HG02852 (cell line): ENCODE results near the gene PAOX.
A peak's percentile ranks its signal among the peaks of the same experiment; 100 is the strongest.
"Not testable (repeated sequence)": the region's sequence is repeated elsewhere in the genome, so short reads cannot be mapped to it uniquely, and the experiment has no call there.

ENCODE experiments used
- ATAC-seq: cut with Tn5 transposase; IDR thresholded peaks from one replicate; pipeline ENCODE4 v1.9.1; 2021; ENCODE audit warnings: mild to moderate bottlenecking, moderate library complexity; ENCODE audit not compliant: unreplicated experiment

Gene PAOX

DNA sequence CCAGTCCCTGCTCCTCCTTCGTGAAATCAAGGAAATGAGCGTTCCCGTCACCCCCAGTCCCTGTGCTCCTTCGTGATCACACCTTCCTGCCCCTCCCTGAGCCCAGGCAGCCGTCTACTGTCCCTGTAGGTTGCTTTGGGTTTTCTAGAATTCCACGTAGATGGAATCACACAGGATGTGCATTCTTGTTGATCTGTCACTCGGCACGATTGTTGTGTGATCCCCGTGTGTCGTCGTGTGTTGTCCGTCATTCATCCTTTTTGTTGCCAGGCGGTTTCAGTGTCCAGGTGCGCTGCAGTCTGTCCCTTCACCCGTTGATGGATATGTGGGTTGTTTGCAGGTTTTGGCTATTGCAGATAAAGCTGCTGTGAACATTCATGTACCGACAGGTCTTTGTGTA lies 24.3 kb downstream of the PAOX start:
- ATAC-seq = no peak

DNA sequence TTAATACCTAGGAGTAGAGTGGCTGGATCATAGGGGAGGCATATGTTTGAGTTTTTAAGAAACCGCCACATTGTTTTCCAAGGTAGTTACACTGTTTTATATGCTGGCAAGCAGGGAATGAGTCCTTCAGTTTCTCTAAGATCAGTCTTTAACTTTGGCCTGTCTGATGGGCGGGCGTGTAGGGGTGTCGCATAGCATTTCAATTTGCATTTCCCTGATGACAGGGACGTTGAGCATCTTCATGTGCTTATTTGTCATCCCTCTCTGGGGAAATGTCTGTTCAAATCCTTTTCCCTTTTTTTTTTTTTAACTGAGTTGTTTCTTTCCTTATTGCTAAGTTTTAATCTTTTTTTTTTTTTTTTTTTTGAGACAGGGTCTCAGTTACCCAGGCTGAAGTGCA lies 24.7 kb downstream of the PAOX start:
- no peak for ATAC-seq

DNA sequence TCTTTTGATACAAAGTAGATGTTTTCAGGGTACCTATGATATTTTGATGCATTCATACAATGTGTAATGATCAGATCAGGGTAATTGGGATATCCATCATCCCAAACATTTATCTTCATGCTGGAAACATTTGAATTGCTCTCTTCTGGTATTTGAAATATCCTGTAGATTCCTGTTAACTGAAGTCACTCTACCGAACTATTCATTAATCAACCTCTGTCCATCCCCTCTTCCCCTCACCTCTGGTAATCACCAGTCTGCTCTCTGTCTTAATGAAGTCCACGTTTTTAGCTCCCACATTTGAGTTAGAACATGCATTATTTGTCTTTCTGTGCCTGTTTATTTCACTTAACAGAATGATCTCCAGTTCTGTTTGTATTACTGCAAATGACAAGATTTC lies 26.2 kb downstream of the PAOX start:
- no peak for ATAC-seq

- ATAC-seq = peak; percentile 60
These were observed 26.9 kb downstream of the PAOX start for GRCh38 chr10:133405844-133406527.

DNA sequence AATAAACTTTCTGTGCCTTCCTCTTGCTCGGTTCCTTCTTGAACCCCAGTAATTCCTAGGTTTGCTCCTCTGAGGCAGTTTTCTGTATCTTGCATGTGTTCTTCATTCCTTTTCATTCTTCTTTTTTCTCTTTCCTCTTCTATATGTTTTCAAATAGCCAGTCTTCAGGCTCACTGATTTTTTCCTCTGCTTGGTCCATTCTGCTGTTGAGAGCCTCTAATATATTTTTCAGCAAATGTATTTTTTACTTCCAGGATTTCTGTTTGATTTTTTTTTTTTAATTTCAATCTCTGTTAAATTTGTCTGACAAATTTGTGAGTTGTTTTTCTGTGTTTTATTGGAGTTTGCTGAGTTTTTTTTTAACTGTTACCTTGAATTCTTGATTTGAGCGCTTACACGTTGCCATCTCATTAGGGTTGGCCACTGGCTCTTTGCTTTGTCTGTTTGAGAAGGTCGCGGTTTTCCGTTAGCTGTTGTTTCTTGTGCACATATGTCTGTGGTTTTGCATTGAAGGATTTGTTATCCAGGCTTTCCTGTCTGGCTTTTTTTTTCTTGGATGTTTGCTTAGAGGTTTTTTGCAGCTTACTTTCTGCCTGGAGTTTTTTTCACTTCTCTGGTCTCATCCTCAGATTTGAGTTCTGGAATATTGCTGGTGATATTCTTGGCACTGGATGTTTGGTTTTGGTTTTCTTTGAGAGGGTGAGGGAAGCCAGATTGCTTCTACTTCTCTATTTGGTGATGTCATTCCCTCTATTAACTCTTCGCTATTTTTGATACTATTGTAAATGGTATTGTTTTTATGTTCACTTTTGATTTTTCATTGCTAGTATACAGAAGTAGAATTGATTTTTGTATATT lies 32.7 kb downstream of the PAOX start:
- ATAC-seq = no peak

DNA sequence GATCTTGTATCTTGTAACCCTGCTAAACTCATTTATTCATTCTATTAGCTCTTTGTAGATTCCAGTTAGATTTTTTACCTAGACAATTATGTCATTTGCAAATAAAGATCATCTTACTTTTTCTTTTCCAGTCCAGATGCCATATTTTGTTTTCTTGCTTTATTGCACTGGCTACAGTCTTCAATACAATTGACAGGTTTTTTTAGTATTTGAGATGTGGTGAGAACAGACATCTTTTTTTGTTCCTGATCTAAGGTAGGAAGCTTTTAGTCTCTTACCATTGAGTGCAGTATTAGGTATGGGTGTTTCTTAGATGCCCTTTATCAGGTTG lies 33.3 kb downstream of the PAOX start:
- no peak for ATAC-seq

- ATAC-seq = not testable (repeated sequence)
These were observed 35.3 kb downstream of the PAOX start for GRCh38 chr10:133414401-133414800.

DNA sequence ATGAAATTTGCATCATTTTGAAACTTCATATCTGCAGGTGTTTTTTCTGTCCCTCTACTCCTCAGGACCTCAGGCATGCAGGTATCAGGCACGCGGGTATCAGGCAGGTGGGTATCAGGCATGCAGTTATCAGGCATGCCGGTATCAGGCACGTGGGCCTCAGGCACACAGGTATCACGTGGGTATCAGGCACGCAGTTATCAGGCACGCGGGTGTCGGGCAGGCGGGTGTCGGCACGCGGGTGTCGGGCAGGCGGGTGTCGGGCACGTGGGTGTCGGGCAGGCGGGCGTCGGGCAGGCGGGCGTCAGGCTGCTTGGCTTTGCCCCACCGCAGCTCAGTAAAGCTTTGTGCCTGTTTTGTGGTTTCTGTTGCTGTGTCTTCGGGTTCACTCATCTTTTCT lies 36.7 kb downstream of the PAOX start:
- ATAC-seq = no peak

- ATAC-seq = no peak
These were observed 39.4 kb downstream of the PAOX start for GRCh38 chr10:133418289-133418993.

- no peak for ATAC-seq
These were observed 40.3 kb downstream of the PAOX start for GRCh38 chr10:133419211-133419950.

DNA sequence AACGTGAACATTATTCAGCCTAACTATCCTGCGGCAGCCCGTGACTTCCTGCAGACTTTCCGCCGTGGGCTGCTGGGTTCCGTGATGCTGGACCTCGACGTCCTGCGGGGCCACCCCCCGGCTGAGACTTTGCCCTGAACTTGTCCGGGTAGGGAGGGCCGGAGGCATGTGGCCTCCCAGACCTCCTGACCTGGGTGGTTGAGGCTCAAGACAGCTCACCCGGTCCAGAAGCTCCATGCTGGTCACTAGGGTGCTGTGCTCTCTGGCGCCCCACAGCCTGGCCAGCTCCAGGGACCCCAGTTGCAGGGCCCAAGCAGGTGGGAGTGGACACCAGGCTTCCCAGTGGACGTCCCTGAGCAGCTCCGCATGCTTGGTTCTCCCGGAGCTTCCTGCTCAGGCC lies 41.0 kb downstream of the PAOX start:
- no peak for ATAC-seq

DNA sequence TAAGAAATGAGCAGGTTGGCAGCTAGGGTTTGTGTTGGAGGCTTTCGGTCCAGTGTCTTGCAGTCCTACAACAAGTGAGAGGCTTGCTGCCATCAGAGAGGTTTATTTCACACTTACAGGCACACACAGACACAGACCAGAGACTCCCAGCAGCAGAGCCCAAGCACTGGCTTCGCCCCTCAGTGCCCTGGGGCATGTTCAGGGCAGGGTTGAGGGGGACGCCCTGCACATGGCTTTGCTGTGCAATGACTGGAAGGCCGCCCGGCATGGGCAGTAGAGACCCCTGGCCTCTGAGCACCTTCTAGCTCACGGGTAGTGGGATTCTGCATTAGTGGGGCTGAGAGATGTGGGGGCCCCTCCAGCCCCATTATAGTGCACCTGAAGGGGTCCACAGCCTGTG lies 41.5 kb downstream of the PAOX start:
- no peak for ATAC-seq

DNA sequence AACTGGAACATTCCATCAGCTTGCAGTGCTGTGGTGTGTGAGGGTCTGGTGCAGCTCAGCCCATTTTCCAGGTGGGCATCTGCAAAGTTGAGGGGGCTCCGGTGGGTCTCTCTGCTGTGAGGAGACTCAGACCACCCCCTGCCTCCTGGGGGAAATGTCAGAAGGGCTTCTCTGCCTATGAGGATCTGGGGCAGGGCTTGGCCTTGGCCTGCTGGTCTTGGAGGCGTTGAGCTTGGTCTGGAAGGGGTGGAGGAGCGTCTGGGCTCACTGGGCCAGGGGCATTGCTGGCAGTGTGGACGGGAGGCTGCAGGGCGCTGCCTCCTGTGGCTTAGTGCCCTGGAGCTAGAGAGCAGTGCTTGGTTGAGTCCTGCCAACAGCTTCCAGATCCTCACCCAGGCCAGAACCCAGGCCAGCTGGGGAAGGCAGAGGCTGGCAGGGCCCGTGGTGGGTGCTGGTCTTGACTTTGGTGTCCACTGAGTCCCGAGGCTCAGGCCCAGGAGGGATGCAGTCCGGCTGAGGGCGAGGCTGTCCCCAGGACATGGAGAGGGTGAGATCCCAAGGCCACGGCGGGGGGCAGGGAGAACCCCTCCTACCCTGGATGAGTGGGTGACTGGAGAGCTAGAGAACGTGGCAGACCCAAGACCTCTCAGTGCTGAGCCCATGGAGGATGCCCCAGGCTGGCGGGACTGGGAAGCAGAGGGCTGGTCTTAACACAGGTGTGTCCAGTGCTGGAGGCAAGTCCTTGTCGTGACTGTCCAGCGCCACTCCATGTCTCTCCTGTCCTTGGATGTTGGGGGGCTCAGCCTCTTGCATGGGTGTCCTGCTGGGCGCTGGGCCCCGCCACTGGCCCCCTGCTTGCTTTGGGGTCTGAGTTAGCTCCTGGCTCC lies 42.5 kb downstream of the PAOX start:
- no peak for ATAC-seq

- no peak for ATAC-seq
These were observed 43.3 kb downstream of the PAOX start for GRCh38 chr10:133422223-133422806.

DNA sequence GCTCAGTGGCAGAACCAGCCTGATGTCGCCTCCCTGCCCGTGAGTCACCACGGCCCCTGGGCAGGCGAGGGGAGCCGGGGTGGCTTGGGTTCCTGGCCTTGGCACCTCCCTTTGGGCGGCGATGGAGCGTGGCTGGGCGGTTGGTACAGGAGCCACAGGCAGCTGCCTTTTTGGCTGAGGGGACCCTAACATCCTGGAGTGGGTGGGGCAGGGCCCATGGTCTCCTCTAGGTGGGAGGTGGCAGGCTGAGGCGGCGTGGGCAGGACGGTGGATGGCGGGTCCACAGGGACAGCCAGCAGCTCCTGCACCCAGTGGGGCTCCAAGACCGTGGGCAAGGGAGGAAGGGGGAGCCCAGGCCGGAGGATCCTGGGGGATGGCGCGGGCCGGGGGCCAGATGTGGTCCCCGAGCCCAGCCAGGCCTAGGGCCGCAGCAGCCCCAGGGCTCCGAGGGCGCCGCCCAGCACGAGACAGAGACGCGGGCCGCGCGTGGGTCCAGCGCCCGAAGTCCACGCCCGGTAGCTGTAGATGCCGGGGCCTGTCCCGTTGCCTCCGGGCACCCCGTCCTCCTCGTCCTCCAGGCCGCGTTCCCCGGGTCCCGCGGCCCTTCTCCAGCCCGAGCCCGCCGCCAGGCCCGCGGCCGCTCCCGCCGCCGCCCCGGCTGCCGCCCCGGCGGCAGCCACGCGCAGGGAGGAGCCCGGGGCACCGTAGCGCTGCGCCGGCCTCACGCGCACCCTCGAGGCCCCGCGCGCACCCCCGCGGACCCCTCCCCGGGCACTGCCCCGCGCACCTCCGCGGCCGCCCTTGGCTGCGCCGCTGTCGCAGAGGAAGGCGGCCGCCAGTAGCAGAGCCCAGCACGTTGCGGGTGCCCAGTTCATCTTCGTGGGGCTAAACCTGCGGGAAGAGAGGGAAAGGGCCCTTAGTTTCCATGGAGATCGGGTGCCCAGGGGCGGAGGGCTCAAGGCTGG lies 44.0 kb downstream of the PAOX start:
- ATAC-seq = no peak

- ATAC-seq = not testable (repeated sequence)
These were observed 45.0 kb downstream of the PAOX start for GRCh38 chr10:133424102-133424501.

DNA sequence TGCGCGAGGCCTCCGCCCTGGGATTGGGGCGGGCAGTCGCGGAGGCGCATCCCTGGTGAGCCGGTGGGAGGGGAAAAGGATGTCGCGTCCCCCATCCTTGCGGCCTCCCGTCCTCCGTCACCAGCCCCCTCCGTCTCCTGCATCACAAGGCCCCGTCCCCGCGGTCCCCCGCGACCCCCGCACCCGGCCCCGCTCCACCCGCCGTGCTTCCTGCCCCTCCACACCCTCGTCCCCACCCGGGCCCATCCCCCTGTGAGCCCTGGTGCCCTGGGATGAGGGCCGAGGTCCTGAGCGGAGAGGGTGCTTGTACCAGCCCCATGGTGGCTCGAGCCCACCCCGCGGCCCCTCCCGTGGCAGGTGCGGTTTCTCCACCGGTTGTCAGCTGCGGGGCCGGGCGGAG lies 45.5 kb downstream of the PAOX start, which contains the start of gene SPRN:
Gene SPRN, minus strand, starts transcription at position 25 of the 400 bp plus-strand sequence. CDS start 944 bp downstream, outside the sequence.
- not testable (repeated sequence) for ATAC-seq

GRCh38 chr10:133429571-133429970 lies 50.5 kb downstream of the PAOX start:
- not testable (repeated sequence) for ATAC-seq
